GM04504 (cell line): ENCODE results near the gene SMG6.
"Not testable (repeated sequence)": the region's sequence is repeated elsewhere in the genome, so short reads cannot be mapped to it uniquely, and the experiment has no call there.

Source experiments
- DNase-seq: peaks from one replicate; pipeline ENCODE4 v3.0.0-alpha.2; 2012; ENCODE audit warnings: low read depth

Gene SMG6

GRCh38 chr17:2028234-2028614 is 275.4 kb downstream of the SMG6 start:
- no peak for DNase-seq

DNA sequence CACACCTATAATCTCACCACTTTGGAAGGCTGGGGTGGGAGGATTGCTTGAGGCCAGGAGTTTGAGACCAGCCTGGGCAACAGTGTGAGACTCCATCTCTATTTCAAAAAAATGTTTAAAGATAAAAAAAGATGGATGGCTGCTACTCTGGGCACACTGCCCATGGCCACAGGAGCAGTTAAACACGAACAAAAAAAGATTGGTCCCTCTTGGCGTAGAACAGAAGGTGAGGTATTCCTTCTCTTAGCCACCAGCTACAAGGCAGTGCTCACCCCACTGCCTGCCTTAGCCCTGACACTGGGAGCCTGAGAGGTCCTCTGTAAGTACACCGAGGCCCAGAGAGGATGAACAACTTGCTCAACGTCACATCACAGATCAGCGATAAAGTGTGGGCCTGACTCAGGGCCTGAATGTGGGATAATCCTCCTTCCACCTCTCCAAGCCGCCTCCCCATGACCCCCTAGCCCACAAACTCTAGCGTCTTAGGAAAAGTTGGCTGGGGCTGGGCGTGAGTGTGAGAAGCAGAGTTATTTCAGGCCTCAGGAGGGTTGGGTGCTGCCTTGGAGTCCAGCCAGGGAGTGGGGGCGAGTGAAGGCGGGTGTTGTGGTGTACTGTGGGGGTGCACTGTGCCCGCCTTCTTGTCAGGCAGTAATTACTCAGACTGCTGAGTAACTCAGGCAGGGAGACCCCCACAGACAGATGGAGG is 275.9 kb downstream of the SMG6 start:
- no peak for DNase-seq

GRCh38 chr17:2025622-2026309 is 277.8 kb downstream of the SMG6 start:
- no peak for DNase-seq

GRCh38 chr17:2025220-2025621 is 278.4 kb downstream of the SMG6 start, which contains the start of gene RTN4RL1:
TSS of gene RTN4RL1 (minus strand) at chr17:2025334. CDS start at chr17:2024865, 469 bp downstream.
- peak; percentile 79 for DNase-seq

DNA sequence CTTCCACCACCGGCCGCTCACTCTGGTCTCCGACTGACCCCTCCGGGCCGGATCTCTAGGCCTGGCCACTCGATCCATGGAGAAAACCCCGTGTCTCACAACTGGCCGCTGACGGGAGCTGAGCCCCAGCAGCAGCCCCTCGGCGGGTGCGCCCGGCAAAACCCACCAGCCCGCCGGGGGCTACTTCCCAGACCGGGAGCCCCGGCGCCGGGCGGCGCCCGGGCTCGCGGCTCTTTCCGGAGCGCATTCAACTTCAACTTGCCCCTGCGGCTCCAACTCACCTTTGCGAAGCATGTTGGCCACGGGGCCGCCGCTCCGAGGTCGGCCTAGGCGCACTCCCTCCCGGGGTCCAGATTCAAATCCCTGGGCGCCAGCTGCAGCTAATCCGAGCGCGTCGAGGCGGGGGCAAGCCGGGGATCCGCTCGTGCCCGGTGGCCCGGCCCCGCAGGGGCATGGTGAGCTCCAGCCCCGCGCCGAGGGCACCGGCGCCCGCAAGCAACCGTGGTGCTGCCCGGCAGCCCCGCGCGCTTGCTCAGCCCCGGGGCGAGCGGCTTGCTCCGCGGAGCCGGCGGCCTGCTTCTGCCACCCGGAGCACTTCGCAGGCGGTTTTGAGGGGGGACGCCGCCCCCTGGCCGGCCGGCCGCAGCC is 278.9 kb downstream of the SMG6 start:
- no peak for DNase-seq

DNA sequence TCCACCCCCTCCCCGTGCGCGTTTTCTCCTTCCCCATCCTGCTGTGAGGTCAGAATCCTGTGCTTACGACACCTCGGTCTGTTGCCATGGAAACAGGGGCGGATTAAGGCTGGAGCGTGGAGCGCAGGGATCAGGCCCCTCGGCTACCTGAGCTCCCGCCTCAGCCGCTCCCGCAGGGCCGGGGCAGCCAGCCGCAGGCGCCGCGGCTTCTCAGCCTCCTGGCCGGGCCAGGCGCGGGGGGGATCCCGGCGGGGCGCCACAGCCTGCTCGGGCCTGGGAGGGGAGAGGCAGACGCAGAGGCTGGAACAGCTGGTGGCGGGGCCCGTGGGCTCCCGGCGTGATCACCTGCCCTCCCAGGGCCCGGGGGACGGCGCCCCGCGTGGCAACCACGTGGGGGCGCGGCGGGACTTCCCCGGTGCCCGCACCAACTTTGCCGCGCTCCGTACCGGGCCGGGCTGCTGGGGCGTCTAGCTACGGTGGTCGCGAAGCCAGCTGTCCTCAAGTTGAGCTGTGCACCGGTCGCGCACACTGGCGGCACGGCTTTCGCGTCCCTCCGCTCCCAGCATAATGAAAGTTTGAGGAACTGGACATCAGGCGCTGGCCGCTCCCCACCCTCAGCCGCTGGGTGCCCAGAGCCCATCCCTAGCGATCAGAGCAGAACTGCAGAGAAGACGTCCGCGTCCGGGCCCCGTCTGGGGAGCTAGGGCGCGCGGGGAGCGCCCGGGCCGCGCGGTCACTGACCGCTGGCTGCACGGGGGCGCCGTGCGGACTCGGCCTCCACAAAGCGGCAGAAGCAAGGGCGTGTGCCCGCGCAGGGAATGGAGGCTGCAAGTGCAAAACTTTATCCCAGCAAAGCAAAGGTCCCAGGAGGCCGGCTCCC is 279.7 kb downstream of the SMG6 start:
- DNase-seq = no peak

DNA sequence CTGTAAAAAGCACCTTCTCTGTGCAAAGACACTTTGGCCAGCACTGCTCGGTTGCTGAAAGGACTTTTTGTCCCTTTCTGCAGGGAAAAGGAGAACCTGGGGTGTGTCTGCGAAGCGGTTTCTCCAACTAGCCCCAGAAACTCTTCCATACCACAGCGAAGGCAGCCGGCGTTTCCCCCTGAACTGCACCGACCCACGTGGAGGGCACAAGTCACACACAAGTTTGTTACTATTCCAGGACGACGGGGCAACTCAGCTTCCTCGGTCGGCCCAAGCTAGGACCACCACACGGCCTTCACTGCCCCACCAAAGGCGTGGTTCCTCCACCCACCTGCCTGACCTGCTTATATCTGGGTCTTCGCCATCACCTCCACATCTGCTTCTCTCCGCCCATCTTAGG is 280.3 kb downstream of the SMG6 start:
- DNase-seq = no peak

DNA sequence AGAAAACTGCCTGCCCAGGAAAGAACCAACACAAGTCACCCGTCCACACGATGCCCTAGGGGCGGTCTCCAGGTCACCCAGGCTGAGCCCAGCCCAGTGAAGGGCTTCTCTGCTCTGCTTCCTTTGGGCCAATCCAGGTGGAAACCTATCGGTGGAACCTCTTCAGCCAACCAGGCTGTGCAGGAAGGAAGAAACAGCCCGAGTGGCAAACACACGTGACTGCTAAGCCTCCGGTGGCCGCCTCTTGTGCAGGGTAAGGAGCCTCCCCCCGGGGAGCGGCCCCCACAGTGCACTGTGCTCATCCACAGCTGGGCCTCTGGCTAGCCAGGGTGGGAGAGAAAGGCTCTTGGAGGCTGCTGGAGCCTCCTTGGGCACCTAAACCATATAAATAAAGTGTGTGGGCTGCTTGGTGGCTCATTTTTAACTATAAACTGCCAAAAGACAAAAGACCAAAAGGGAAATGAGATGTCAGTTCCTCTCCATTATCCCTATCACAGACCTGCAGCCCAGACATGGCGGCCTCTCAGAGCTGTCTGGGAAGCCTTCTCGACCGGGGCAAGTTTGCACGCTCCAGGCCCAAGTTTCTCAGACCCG is 280.8 kb downstream of the SMG6 start:
- DNase-seq = no peak

- DNase-seq = no peak
Observed at GRCh38 chr17:2020721-2021120, 282.9 kb downstream of the SMG6 start.

GRCh38 chr17:2019723-2020122 is 283.9 kb downstream of the SMG6 start:
- DNase-seq = no peak

GRCh38 chr17:2018716-2019510 is 284.7 kb downstream of the SMG6 start:
- DNase-seq = no peak

GRCh38 chr17:2017274-2017941 is 286.2 kb downstream of the SMG6 start:
- DNase-seq = no peak

DNA sequence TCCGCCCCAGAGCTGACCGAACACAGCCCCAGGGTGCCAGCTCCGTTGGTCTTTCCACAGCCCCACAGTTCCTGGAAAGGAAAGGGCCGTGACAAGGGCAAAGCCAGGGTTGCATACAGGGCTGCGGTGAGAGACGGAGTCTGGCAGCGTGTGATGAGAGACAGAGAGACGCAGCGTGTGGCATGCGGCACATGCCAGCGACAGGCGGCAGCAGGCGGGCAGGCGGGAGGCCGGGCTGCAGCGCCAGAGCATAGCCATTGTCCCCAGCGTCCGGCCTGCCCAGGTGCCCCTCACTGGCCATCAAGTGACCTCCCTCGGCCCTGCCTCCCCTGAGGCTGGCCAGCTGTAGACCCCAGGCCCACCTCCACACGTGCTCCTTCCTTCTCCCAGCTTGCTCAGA is 287.1 kb downstream of the SMG6 start:
- no peak for DNase-seq

GRCh38 chr17:2015314-2015713 is 288.3 kb downstream of the SMG6 start:
- no peak for DNase-seq

DNA sequence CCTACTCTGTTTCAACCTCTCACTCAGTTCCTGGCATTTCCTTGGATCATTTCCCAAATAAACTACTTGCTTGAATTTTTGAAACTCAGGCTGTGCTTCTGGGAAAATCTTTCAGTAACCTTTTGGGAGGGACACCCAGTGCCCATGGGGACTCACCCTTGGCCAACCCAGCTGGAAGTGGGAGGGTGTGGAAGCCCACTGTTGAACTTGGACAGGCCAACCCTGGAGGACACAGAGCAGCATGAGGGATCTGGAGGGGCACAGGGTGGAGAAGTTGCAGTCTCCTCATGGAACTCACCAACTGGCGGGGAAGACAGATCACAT is 289.6 kb downstream of the SMG6 start:
- no peak for DNase-seq

DNA sequence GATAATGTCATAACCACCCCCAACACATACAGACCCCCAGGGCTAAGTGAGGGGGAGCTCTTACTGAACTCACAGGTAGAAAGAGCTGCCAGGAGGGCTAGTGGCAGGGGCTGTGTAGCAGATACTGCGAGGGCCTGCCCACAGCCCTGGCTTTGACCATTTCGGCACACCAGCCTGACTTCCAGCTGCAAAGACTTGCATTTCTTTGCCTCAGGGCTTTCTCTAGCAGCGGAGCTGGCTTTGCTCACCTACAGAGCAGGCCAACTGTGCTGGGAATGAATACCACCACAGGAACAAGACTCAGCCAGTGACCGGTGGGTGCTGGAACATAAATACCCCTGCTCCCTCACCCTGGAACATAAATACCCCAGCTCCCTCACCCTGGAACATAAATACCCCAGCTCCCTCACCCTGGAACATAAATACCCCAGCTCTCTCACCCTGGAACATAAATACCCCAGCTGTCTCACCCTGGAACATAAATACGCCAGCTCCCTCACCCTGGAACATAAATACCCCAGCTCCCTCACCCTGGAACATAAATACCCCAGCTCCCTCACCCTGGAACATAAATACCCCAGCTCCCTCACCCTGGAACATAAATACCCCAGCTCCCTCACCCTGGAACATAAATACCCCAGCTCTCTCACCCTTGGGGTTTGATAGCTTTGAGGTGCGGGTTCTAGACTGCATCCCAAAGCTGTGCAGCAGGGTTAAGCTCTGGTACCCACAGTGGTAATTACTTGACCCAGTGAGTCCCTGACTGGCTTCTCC is 290.2 kb downstream of the SMG6 start:
- DNase-seq = not testable (repeated sequence)

- no peak for DNase-seq
Observed at GRCh38 chr17:2012499-2012898, 291.1 kb downstream of the SMG6 start.

DNA sequence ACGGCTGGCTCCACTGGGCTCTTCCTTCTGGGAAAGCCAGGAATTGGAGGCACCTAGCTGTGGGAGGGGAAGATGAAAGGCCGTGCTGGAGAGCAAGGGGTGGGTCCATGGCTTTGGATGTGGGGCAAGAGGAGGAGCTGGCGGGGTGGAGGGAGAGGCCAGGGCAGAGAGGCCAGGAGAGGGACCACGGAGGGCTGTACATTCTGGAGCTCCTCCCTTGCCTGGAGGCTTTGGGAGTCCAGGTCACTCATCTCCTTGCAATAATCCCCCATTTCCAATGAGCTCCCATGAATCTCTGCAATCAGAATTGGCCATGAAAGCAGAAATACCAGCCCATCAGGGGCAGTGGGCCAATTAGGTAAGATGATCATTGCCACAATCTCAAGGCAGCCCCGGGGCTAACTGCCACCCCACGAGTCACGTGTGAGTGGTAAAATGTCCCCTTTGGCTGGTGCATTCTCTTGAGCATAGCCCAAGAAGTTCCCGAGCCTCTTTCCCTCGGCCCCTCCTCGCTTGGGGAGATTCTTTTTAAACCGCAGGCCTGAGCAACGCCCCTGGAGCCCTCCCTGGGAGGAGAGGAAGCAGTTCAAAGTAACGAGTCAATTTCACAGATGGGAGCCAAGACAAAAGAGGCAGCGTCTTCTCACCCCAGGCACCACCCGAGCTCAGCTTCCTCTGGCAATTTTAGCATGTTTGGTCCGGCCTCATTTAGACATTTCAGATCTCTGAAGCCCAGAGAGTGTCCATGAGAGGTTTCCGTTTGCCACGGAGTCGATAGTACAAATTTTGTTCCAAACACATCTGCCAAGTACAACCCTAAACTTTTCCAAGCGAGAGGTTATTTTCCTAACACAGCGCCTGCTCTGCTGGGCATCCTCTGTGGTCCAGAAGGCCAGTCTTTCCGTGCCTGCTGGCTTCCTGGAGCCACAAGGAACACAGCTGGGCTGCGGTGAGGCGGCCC is 291.9 kb downstream of the SMG6 start:
- peak; percentile 75 for DNase-seq
